Effector CD8-positive, alpha-beta T cell (primary cell): ENCODE measurements around the gene GSE1.
"Not testable (repeated sequence)": the region's sequence is repeated elsewhere in the genome, so short reads cannot be mapped to it uniquely, and the experiment has no call there.

Source experiments
- DNase-seq: peaks from one replicate; lab custom pipeline; 2025; lab: John Stamatoyannopoulos, UW

GSE1 gene

GRCh38 chr16:85589688-85590505, 23.2 kb upstream of the GSE1 start:
- DNase-seq = no peak

- no peak for DNase-seq
Observed at GRCh38 chr16:85590506-85590832, 22.7 kb upstream of the GSE1 start.

GRCh38 chr16:85591381-85591780, 21.7 kb upstream of the GSE1 start:
- no peak for DNase-seq

GRCh38 chr16:85592277-85592676, 20.8 kb upstream of the GSE1 start:
- DNase-seq = not testable (repeated sequence)

GRCh38 chr16:85592700-85593493, 20.2 kb upstream of the GSE1 start:
- DNase-seq = no peak

GRCh38 chr16:85593494-85594221, 19.5 kb upstream of the GSE1 start:
- no peak for DNase-seq

- DNase-seq = no peak
Observed at GRCh38 chr16:85594273-85594977, 18.7 kb upstream of the GSE1 start.

- no peak for DNase-seq
Observed at GRCh38 chr16:85594978-85595661, 18.0 kb upstream of the GSE1 start.

- DNase-seq = no peak
Observed at GRCh38 chr16:85595812-85596502, 17.2 kb upstream of the GSE1 start.

- DNase-seq = no peak
Observed at GRCh38 chr16:85598141-85598540, 15.0 kb upstream of the GSE1 start.

GRCh38 chr16:85600078-85600477, 13.0 kb upstream of the GSE1 start:
- no peak for DNase-seq

- no peak for DNase-seq
Observed at GRCh38 chr16:85600530-85601271, 12.4 kb upstream of the GSE1 start.

GRCh38 chr16:85601272-85601639, 11.9 kb upstream of the GSE1 start:
- no peak for DNase-seq

GRCh38 chr16:85601730-85602401, 11.3 kb upstream of the GSE1 start:
- DNase-seq = no peak

- no peak for DNase-seq
Observed at GRCh38 chr16:85602402-85603202, 10.5 kb upstream of the GSE1 start.

GRCh38 chr16:85603203-85603755, 9.8 kb upstream of the GSE1 start:
- DNase-seq = no peak

GRCh38 chr16:85604145-85604705, 8.9 kb upstream of the GSE1 start:
- DNase-seq = no peak
